ENCODE results near the gene SERPINB6. TPM values are rescaled to one million over a fixed set of nuclear protein-coding genes. Genes with fewer than 3 reads are reported as not detected.
"Not testable (repeated sequence)": the region's sequence is repeated elsewhere in the genome, so short reads cannot be mapped to it uniquely, and the experiment has no call there.

SERPINB6 gene
- polyA plus RNA-seq, 1 donor from 2014 or later: 77.8 TPM

- Mint-ChIP-seq H3K27ac (no peak overlapping the region), H3K9me3 (no peaks in the 10 kb centered on the region), H3K4me3 (peak overlapping the region in 1 of 4 donors; percentile 63), H3K4me1 (peaks cover 30 to 33% (median 32%) of the 10 kb centered on the region in 3 donors), H3K36me3 (peaks cover 12% of the 10 kb centered on the region), H3K27me3 (no peaks in the 10 kb centered on the region)
Observed at GRCh38 chr6:2949121-2949520, 22.2 kb downstream of the SERPINB6 start.

- Mint-ChIP-seq H3K36me3 (peaks cover 12% of the 10 kb centered on the region), H3K27me3 (no peaks in the 10 kb centered on the region), H3K9me3 (no peaks in the 10 kb centered on the region), H3K27ac (no peak overlapping the region), H3K4me1 (peaks cover 33 to 37% (median 34%) of the 10 kb centered on the region in 3 donors), H3K4me3 (no peak overlapping the region)
Observed at GRCh38 chr6:2948228-2949025, 22.9 kb downstream of the SERPINB6 start.

- Mint-ChIP-seq H3K27me3 (no peaks in the 10 kb centered on the region), H3K27ac (peak overlapping the region in 2 of 3 donors; percentile 25 to 26), H3K36me3 (peaks cover 12% of the 10 kb centered on the region), H3K4me3 (peak overlapping the region in 1 of 4 donors; percentile 45), H3K4me1 (peaks cover 41 to 45% (median 43%) of the 10 kb centered on the region in 3 donors), H3K9me3 (peaks cover 0 to 1% (median 0%) of the 10 kb centered on the region in 3 donors)
Observed at GRCh38 chr6:2947445-2947844, 23.9 kb downstream of the SERPINB6 start.

- Mint-ChIP-seq H3K27me3 (no peaks in the 10 kb centered on the region), H3K36me3 (peaks cover 9% of the 10 kb centered on the region), H3K4me1 (peaks cover 48 to 57% (median 54%) of the 10 kb centered on the region in 3 donors), H3K4me3 (peak overlapping the region; percentile 16 to 91 (median 60)), H3K27ac (peak overlapping the region; percentile 71 to 88 (median 79)), H3K9me3 (peaks cover 0 to 1% (median 0%) of the 10 kb centered on the region in 3 donors)
Observed at GRCh38 chr6:2945153-2945452, 26.3 kb downstream of the SERPINB6 start.

- Mint-ChIP-seq H3K9me3 (peaks cover 0 to 1% (median 0%) of the 10 kb centered on the region in 3 donors), H3K36me3 (peaks cover 5% of the 10 kb centered on the region), H3K27me3 (no peaks in the 10 kb centered on the region), H3K27ac (peak overlapping the region; percentile 79 to 88 (median 81)), H3K4me3 (peak overlapping the region in 3 of 4 donors; percentile 34 to 80 (median 73)), H3K4me1 (peaks cover 50 to 59% (median 56%) of the 10 kb centered on the region in 3 donors)
Observed at GRCh38 chr6:2944405-2945152, 26.8 kb downstream of the SERPINB6 start.

GRCh38 chr6:2943564-2943955 lies 27.8 kb downstream of the SERPINB6 start:
- H3K4me3 Mint-ChIP-seq: peak overlapping the region; percentile 76 to 88 (median 82)
- peaks cover 48 to 59% (median 56%) of the 10 kb centered on the region in 3 donors for H3K4me1 Mint-ChIP-seq
- H3K27me3 Mint-ChIP-seq: no peaks in the 10 kb centered on the region
- H3K36me3 Mint-ChIP-seq: peaks cover 4% of the 10 kb centered on the region
- H3K9me3 Mint-ChIP-seq: peaks cover 0 to 1% (median 0%) of the 10 kb centered on the region in 3 donors
- H3K27ac Mint-ChIP-seq: peak overlapping the region; percentile 51 to 92 (median 79)

- H3K4me1 Mint-ChIP-seq: peaks cover 48 to 59% (median 57%) of the 10 kb centered on the region in 3 donors
- H3K4me3 Mint-ChIP-seq: peak overlapping the region; percentile 76 to 88 (median 82)
- peaks cover 4% of the 10 kb centered on the region for H3K36me3 Mint-ChIP-seq
- peak overlapping the region; percentile 51 to 92 (median 79) for H3K27ac Mint-ChIP-seq
- no peaks in the 10 kb centered on the region for H3K27me3 Mint-ChIP-seq
- peaks cover 0 to 1% (median 0%) of the 10 kb centered on the region in 3 donors for H3K9me3 Mint-ChIP-seq
Observed at GRCh38 chr6:2942914-2943563, 28.3 kb downstream of the SERPINB6 start.

- H3K36me3 Mint-ChIP-seq, H3K27me3 Mint-ChIP-seq, H3K9me3 Mint-ChIP-seq: not testable (repeated sequence)
- Mint-ChIP-seq H3K4me3 (peak overlapping the region in 3 of 4 donors; percentile 78 to 85 (median 82)), H3K27ac (peak overlapping the region; percentile 77 to 92 (median 79)), H3K4me1 (peaks cover 51 to 61% (median 58%) of the 10 kb centered on the region in 3 donors)
Observed at GRCh38 chr6:2942116-2942515, 29.3 kb downstream of the SERPINB6 start.

- peak overlapping the region in 2 of 3 donors; percentile 69 to 98 for H3K27ac Mint-ChIP-seq
- H3K27me3 Mint-ChIP-seq: no peaks in the 10 kb centered on the region
- H3K4me3 Mint-ChIP-seq: peak overlapping the region in 3 of 4 donors; percentile 82 to 97 (median 86)
- peaks cover 1 to 4% (median 4%) of the 10 kb centered on the region in 3 donors for H3K9me3 Mint-ChIP-seq
- peaks cover 54 to 64% (median 57%) of the 10 kb centered on the region in 3 donors for H3K4me1 Mint-ChIP-seq
- peaks cover 4% of the 10 kb centered on the region for H3K36me3 Mint-ChIP-seq
Observed at GRCh38 chr6:2940851-2941250, 30.5 kb downstream of the SERPINB6 start.

GRCh38 chr6:2940010-2940850 lies 31.1 kb downstream of the SERPINB6 start:
- peaks cover 49 to 58% (median 52%) of the 10 kb centered on the region in 3 donors for H3K4me1 Mint-ChIP-seq
- no peaks in the 10 kb centered on the region for H3K27me3 Mint-ChIP-seq
- peaks cover 2% of the 10 kb centered on the region for H3K36me3 Mint-ChIP-seq
- peak overlapping the region; percentile 82 to 97 (median 90) for H3K4me3 Mint-ChIP-seq
- H3K27ac Mint-ChIP-seq: peak overlapping the region; percentile 69 to 98 (median 84)
- peaks cover 1 to 4% (median 4%) of the 10 kb centered on the region in 3 donors for H3K9me3 Mint-ChIP-seq

GRCh38 chr6:2939315-2940009 lies 31.9 kb downstream of the SERPINB6 start:
- Mint-ChIP-seq H3K9me3 (peaks cover 1 to 4% (median 4%) of the 10 kb centered on the region in 3 donors), H3K4me3 (peak overlapping the region in 2 of 4 donors; percentile 82 to 97), H3K4me1 (peaks cover 41 to 51% (median 44%) of the 10 kb centered on the region in 3 donors), H3K27me3 (no peaks in the 10 kb centered on the region), H3K27ac (peak overlapping the region in 1 of 3 donors; percentile 84), H3K36me3 (no peaks in the 10 kb centered on the region)

- no peaks in the 10 kb centered on the region for H3K36me3 Mint-ChIP-seq
- peaks cover 38 to 46% (median 39%) of the 10 kb centered on the region in 3 donors for H3K4me1 Mint-ChIP-seq
- peaks cover 1 to 4% (median 4%) of the 10 kb centered on the region in 3 donors for H3K9me3 Mint-ChIP-seq
- H3K27ac Mint-ChIP-seq: peak overlapping the region in 2 of 3 donors; percentile 39 to 74
- peak overlapping the region in 3 of 4 donors; percentile 60 to 77 (median 60) for H3K4me3 Mint-ChIP-seq
- H3K27me3 Mint-ChIP-seq: no peaks in the 10 kb centered on the region
Observed at GRCh38 chr6:2938632-2939083, 32.7 kb downstream of the SERPINB6 start.

GRCh38 chr6:2938004-2938631 lies 33.2 kb downstream of the SERPINB6 start:
- H3K36me3 Mint-ChIP-seq: no peaks in the 10 kb centered on the region
- H3K4me1 Mint-ChIP-seq: peaks cover 34 to 41% (median 34%) of the 10 kb centered on the region in 3 donors
- H3K4me3 Mint-ChIP-seq: peak overlapping the region in 2 of 4 donors; percentile 60 to 77
- H3K27me3 Mint-ChIP-seq: no peaks in the 10 kb centered on the region
- peaks cover 1 to 4% (median 4%) of the 10 kb centered on the region in 3 donors for H3K9me3 Mint-ChIP-seq
- peak overlapping the region in 2 of 3 donors; percentile 21 to 39 for H3K27ac Mint-ChIP-seq

Data from IgD-negative memory B cell (primary cell).